Measurements from ENCODE around the gene MRFAP1L1. TPM values are rescaled to one million over a fixed set of nuclear protein-coding genes. Genes with fewer than 3 reads are reported as not detected.

The MRFAP1L1 gene
- total RNA-seq, 2 experiments from 2014 or later: 26.6 to 27.0 TPM

- ChIA-PET CTCF (no interaction called here), POLR2A (no interaction called here)
- Mint-ChIP-seq H3K4me1 (ENCODE audit: low read depth) (peaks cover 10% of the 10 kb centered on the region), H3K4me3 (no peak overlapping the region), H3K27ac (no peak overlapping the region), H3K9me3 (no peaks in the 10 kb centered on the region), H3K36me3 (ENCODE audit: low read depth) (no peaks in the 10 kb centered on the region), H3K27me3 (no peaks in the 10 kb centered on the region)
- Histone ChIP-seq H3K27me3 (ENCODE audit: control insufficient read depth in 1 of 2, insufficient read depth in 2 of 2, low read length in 2 of 2) (no peaks in the 10 kb centered on the region), H3K4me3 (ENCODE audit: low read length) (no peak overlapping the region), H3K27ac (ENCODE audit: low read depth in 1 of 2, low read length in 2 of 2) (no peak overlapping the region), H3K4me1 (ENCODE audit: insufficient read depth, low read length) (peaks cover 6% of the 10 kb centered on the region), H3K36me3 (ENCODE audit: insufficient read depth, low read length) (no peaks in the 10 kb centered on the region), H3K9me3 (ENCODE audit: control insufficient read depth in 1 of 2, insufficient read depth in 1 of 2, low read length in 2 of 2) (no peaks in the 10 kb centered on the region)
- intact Hi-C loops (cut with DNase I, micrococcal nuclease): no loop called here
- DNase-seq (no peak), ATAC-seq (ENCODE audit: poor library complexity) (no peak)
- TF ChIP-seq CTCF (IDR thresholded peaks at IDR 0.05): no peak
Measured at GRCh38 chr4:6755088-6755753, 45.6 kb upstream of the MRFAP1L1 start.

DNA sequence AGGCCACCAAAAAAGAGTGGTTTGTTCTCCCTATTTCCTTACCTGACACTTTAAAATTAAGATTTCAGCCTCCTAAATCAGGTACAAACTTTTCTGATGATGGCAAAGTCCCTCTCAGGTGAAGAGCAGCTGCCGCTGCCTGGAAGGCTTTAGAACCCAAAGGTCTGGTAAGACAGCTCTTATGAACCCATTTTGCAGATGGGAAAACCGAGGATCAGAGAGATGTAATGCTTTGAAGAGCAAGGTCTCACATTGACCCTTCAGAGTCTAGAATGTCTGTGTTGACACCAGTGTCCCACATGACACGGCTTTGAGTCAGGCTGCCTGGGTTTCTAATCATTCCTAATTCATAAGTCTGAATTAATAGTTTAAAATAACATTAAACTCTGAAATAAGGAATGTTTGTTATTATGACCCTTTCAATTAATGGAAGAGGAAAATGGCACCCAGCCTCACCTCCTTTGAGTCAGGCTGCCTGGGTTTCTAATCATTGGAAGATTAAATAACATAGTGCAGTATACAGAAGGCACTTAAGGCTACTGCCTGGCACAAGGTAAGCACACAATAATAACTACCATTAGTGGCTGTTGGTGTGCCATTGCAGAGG is 44.9 kb upstream of the MRFAP1L1 start:
- H3K36me3 Mint-ChIP-seq (ENCODE audit: low read depth): no peaks in the 10 kb centered on the region
- no peaks in the 10 kb centered on the region for H3K9me3 Mint-ChIP-seq
- TF ChIP-seq CTCF (IDR thresholded peaks at IDR 0.05): no peak
- H3K27me3 ChIP-seq (ENCODE audit: control insufficient read depth in 1 of 2, insufficient read depth in 2 of 2, low read length in 2 of 2): no peaks in the 10 kb centered on the region
- CTCF ChIA-PET: no interaction called here
- POLR2A ChIA-PET: no interaction called here
- no peaks in the 10 kb centered on the region for H3K27me3 Mint-ChIP-seq
- no peak overlapping the region for H3K4me3 ChIP-seq (ENCODE audit: low read length)
- H3K4me1 ChIP-seq (ENCODE audit: insufficient read depth, low read length): peaks cover 6% of the 10 kb centered on the region
- no peak overlapping the region for H3K27ac ChIP-seq (ENCODE audit: low read depth in 1 of 2, low read length in 2 of 2)
- H3K4me3 Mint-ChIP-seq: no peak overlapping the region
- H3K36me3 ChIP-seq (ENCODE audit: insufficient read depth, low read length): no peaks in the 10 kb centered on the region
- H3K9me3 ChIP-seq (ENCODE audit: control insufficient read depth in 1 of 2, insufficient read depth in 1 of 2, low read length in 2 of 2): no peaks in the 10 kb centered on the region
- ATAC-seq (ENCODE audit: poor library complexity) (no peak), DNase-seq (no peak)
- intact Hi-C loops (cut with DNase I, micrococcal nuclease): no loop called here
- H3K27ac Mint-ChIP-seq: no peak overlapping the region
- H3K4me1 Mint-ChIP-seq (ENCODE audit: low read depth): peaks cover 10% of the 10 kb centered on the region

DNA sequence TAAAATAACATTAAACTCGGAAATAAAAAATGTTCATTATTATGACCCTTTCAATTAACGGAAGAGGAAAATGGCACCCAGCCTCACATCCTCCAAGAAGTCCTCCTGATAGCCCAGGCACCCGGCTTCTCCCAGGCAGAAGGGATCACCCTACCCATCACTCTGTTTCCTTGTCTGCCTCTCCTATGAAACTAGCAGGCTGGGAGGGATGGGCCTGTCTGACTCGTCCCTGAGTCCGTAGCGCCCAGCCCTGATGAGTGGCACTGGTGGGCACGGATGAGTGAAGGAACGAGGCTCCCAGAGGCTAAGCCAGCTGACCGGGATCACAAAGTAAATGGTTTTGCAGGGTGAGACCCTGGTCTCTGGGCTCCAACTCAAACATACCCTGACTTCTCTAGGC is 44.2 kb upstream of the MRFAP1L1 start:
- no peak overlapping the region for H3K27ac Mint-ChIP-seq
- H3K27me3 Mint-ChIP-seq: no peaks in the 10 kb centered on the region
- H3K4me3 Mint-ChIP-seq: no peak overlapping the region
- intact Hi-C loops (cut with DNase I, micrococcal nuclease): no loop called here
- no peaks in the 10 kb centered on the region for H3K27me3 ChIP-seq (ENCODE audit: control insufficient read depth in 1 of 2, insufficient read depth in 2 of 2, low read length in 2 of 2)
- no peak for TF ChIP-seq CTCF (IDR thresholded peaks at IDR 0.05)
- no peak overlapping the region for H3K4me3 ChIP-seq (ENCODE audit: low read length)
- H3K27ac ChIP-seq (ENCODE audit: low read depth in 1 of 2, low read length in 2 of 2): no peak overlapping the region
- DNase-seq (no peak), ATAC-seq (ENCODE audit: poor library complexity) (no peak)
- H3K4me1 ChIP-seq (ENCODE audit: insufficient read depth, low read length): peaks cover 6% of the 10 kb centered on the region
- POLR2A ChIA-PET: no interaction called here
- CTCF ChIA-PET: no interaction called here
- H3K36me3 Mint-ChIP-seq (ENCODE audit: low read depth): no peaks in the 10 kb centered on the region
- no peaks in the 10 kb centered on the region for H3K36me3 ChIP-seq (ENCODE audit: insufficient read depth, low read length)
- no peaks in the 10 kb centered on the region for H3K9me3 Mint-ChIP-seq
- peaks cover 10% of the 10 kb centered on the region for H3K4me1 Mint-ChIP-seq (ENCODE audit: low read depth)
- H3K9me3 ChIP-seq (ENCODE audit: control insufficient read depth in 1 of 2, insufficient read depth in 1 of 2, low read length in 2 of 2): no peaks in the 10 kb centered on the region

All from CD4-positive, alpha-beta T cell (primary cell).